ENCODE measurements around the gene ZXDB.
"Not testable (repeated sequence)": the region's sequence is repeated elsewhere in the genome, so short reads cannot be mapped to it uniquely, and the experiment has no call there.

DNA sequence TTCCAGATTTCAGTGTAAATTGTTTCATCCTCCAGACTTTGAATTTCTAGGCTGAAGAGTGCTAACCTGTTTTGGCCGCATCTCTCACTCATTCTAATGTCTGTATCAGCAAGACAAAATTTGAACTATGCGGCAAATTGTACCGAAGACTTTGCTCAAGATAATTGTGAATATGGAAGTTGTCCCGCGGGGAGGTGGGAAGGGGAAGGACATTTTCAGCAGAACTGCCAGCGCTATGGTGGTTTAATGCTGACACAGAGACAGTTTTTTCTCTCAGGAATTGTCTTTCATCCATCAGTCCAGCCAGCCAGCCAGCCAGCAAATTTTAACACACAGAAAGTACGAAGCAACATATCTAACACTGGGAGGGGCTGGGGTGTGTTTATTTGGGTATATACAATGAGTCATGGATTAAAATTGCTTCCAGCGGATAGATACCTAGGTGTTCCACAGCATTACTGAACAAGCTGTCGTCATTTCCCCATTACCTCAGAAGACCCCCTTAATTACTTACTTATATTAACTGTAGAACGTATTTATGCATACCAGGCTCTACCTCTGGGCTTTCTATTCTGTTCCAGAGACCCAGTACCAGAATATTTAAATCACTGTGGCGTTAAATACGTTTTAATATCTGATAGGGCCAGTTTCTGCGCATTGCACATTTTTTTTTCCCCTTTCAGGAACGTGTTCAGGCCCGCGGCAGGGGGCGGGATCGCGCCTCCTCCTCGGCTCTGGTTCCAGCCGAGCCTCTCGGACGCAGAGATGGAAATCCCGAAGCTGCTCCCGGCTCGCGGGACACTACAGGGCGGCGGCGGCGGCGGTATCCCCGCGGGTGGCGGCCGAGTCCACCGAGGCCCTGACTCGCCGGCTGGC lies at the start of gene ZXDB:
- not testable (repeated sequence) for TF ChIP-seq POLR2AphosphoS5 (IDR thresholded peaks at IDR 0.05; ENCODE audit: borderline replicate concordance, low read depth, low read length); FOXP2 (optimal IDR thresholded peaks at IDR 0.05; ENCODE audit: control extremely low read depth, extremely low read length, insufficient read depth)

Measured in SK-N-MC (cell line).